SK-N-SH (cell line): ENCODE measurements around the gene TYR.

Source experiments
- FOXM1 ChIP-seq: IDR thresholded peaks from 2 replicates; pipeline ENCODE4 v1.4.0; 2012; ENCODE audit warnings: low read depth, mild to moderate bottlenecking
- POLR2AphosphoS5 ChIP-seq: IDR thresholded peaks from 2 replicates; pipeline ENCODE4 v1.6.1; 2012; ENCODE audit warnings: low read depth, low read length
- RFX5 ChIP-seq: IDR thresholded peaks from 2 replicates; pipeline ENCODE4 v1.6.1; 2012; ENCODE audit warnings: mild to moderate bottlenecking, improper control_type of control experiment, low read length
- YY1 ChIP-seq: IDR thresholded peaks from 2 replicates; pipeline ENCODE4 v1.4.0; 2012; ENCODE audit warnings: low read depth, mild to moderate bottlenecking
- TF ChIP-seq, protein P1 (sequence below): fragments of 200-600 bp; sonication (generic); IDR thresholded peaks from 2 replicates; pipeline ENCODE4 v1.6.1; 2017; ENCODE audit warnings: antibody characterized with exemption, mild to moderate bottlenecking, moderate library complexity
- TF ChIP-seq, protein P2 (sequence below): IDR thresholded peaks from 2 replicates; pipeline ENCODE4; 2012

DNA sequence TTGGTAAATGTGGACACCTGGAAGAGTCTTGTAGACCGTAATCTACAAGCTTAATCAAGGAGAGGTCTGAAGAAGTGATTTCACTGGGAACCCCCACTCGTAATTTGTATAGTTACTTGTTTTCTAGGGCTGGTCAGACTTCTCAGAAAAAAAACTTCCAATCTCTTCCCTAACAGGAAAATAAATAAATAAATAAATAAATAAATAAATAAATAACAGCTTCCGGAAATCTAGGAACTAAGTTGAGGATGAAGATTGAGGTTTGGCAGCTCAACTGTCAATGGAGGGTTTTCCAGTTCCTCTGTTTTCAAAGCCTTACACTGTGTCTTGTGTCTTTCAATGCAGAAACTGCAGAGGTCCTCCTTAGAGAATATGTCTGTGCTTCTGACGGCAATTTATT is 17.7 kb upstream of the TYR start:
- TF ChIP-seq, protein P1, sequence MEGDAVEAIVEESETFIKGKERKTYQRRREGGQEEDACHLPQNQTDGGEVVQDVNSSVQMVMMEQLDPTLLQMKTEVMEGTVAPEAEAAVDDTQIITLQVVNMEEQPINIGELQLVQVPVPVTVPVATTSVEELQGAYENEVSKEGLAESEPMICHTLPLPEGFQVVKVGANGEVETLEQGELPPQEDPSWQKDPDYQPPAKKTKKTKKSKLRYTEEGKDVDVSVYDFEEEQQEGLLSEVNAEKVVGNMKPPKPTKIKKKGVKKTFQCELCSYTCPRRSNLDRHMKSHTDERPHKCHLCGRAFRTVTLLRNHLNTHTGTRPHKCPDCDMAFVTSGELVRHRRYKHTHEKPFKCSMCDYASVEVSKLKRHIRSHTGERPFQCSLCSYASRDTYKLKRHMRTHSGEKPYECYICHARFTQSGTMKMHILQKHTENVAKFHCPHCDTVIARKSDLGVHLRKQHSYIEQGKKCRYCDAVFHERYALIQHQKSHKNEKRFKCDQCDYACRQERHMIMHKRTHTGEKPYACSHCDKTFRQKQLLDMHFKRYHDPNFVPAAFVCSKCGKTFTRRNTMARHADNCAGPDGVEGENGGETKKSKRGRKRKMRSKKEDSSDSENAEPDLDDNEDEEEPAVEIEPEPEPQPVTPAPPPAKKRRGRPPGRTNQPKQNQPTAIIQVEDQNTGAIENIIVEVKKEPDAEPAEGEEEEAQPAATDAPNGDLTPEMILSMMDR: no peak
- TF ChIP-seq FOXM1 (no peak), YY1 (no peak), RFX5 (no peak), POLR2AphosphoS5 (no peak)
- TF ChIP-seq, protein P2, sequence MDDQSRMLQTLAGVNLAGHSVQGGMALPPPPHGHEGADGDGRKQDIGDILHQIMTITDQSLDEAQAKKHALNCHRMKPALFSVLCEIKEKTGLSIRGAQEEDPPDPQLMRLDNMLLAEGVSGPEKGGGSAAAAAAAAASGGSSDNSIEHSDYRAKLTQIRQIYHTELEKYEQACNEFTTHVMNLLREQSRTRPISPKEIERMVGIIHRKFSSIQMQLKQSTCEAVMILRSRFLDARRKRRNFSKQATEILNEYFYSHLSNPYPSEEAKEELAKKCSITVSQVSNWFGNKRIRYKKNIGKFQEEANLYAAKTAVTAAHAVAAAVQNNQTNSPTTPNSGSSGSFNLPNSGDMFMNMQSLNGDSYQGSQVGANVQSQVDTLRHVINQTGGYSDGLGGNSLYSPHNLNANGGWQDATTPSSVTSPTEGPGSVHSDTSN: no peak
